Neural cell (in vitro differentiated cells): ENCODE results near the gene FBXO3. TPM values are rescaled to one million over a fixed set of nuclear protein-coding genes. Genes with fewer than 3 reads are reported as not detected.

Experiments
- H2AFZ ChIP-seq: fragments of 200-600, 300-800 bp; sonication (generic), shearing (Covaris generic); 2 replicates; pipeline ENCODE4 v1.6.0; 2014; ENCODE audit warnings: low read depth, mild to moderate bottlenecking, antibody characterized with exemption, low read length, moderate library complexity
- H3F3A ChIP-seq: fragments of 200-600 bp; shearing (Covaris generic); 2 replicates; pipeline ENCODE4 v1.6.1; 2016; ENCODE audit warnings: mild to moderate bottlenecking, moderate library complexity, mixed read lengths, antibody characterized with exemption, low read length; ENCODE audit not compliant: insufficient read depth, poor library complexity, severe bottlenecking
- H3K27ac ChIP-seq: fragments of 200-600, 300-800 bp; sonication (generic), shearing (Covaris generic); 2 replicates; pipeline ENCODE4 v1.5.1; 2014; ENCODE audit warnings: mild to moderate bottlenecking, low read length, moderate library complexity
- H3K27me3 ChIP-seq: fragments of 300-800, 200-600 bp; sonication (generic), shearing (Covaris generic); 2 replicates; pipeline ENCODE4 v1.6.0; 2014; ENCODE audit warnings: mild to moderate bottlenecking, low read depth, low read length, moderate library complexity; ENCODE audit not compliant: insufficient read depth
- H3K36me3 ChIP-seq: fragments of 300-800, 200-600 bp; sonication (generic), shearing (Covaris generic); 2 replicates; pipeline ENCODE4 v1.5.1; 2014; ENCODE audit warnings: mild to moderate bottlenecking, antibody characterized with exemption, low read length, moderate library complexity; ENCODE audit not compliant: insufficient read depth
- H3K4me2 ChIP-seq: fragments of 300-800, 200-600 bp; sonication (generic), shearing (Covaris generic); 2 replicates; pipeline ENCODE4 v1.6.0; 2014; ENCODE audit warnings: mild to moderate bottlenecking, low read length
- H3K4me3 ChIP-seq: fragments of 300-800, 200-600 bp; sonication (generic), shearing (Covaris generic); 2 replicates; pipeline ENCODE4 v1.5.1; 2014; ENCODE audit warnings: mild to moderate bottlenecking, low read length, moderate library complexity
- H3K79me2 ChIP-seq: fragments of 200-600 bp; shearing (Covaris generic); replicated peaks from 2 replicates; pipeline ENCODE4 v1.6.0; 2014; ENCODE audit warnings: mild to moderate bottlenecking, low read length, moderate library complexity; ENCODE audit not compliant: insufficient read depth
- H3K9ac ChIP-seq: fragments of 300-800, 200-600 bp; sonication (generic), shearing (Covaris generic); 2 replicates; pipeline ENCODE4 v1.6.1; 2016; ENCODE audit warnings: mild to moderate bottlenecking, low read length, mixed read lengths
- H3K9me2 ChIP-seq: fragments of 200-600 bp; shearing (Covaris generic); 2 replicates; pipeline ENCODE4 v1.6.1; 2016; ENCODE audit warnings: mild to moderate bottlenecking, low read length, mixed read lengths; ENCODE audit not compliant: insufficient read depth
- H3K9me3 ChIP-seq: fragments of 200-600, 300-800 bp; sonication (generic), shearing (Covaris generic); 2 replicates; pipeline ENCODE4 v1.6.1; 2016; ENCODE audit warnings: mild to moderate bottlenecking, mixed run types, low read length, moderate library complexity, mixed read lengths
- H4K20me1 ChIP-seq: fragments of 200-600 bp; shearing (Covaris generic); 2 replicates; pipeline ENCODE4 v1.6.1; 2016; ENCODE audit warnings: mild to moderate bottlenecking, mixed run types; ENCODE audit not compliant: insufficient read depth
- CTCF ChIP-seq: fragments of 450-650 bp; IDR thresholded peaks from 2 replicates; pipeline ENCODE4 v1.5.1; 2014; ENCODE audit warnings: antibody characterized with exemption, mild to moderate bottlenecking, moderate library complexity; ENCODE audit not compliant: poor library complexity, severe bottlenecking
- EP300 ChIP-seq: fragments of 450-650 bp; conservative IDR thresholded peaks from 2 replicates; pipeline ENCODE4 v1.6.1; 2014; ENCODE audit warnings: antibody characterized with exemption, mild to moderate bottlenecking, moderate library complexity; ENCODE audit not compliant: poor library complexity, severe bottlenecking
- EZH2 ChIP-seq: fragments of 200-600, 300-800 bp; shearing (Covaris generic), sonication (generic); IDR thresholded peaks from 2 replicates; pipeline ENCODE4 v1.6.1; 2014; ENCODE audit warnings: antibody characterized with exemption, low read length, borderline replicate concordance, mild to moderate bottlenecking; ENCODE audit not compliant: insufficient read depth, poor library complexity, severe bottlenecking
- MXI1 ChIP-seq: fragments of 450-650 bp; conservative IDR thresholded peaks from 2 replicates; pipeline ENCODE4 v1.6.1; 2014; ENCODE audit warnings: antibody characterized with exemption, mild to moderate bottlenecking; ENCODE audit not compliant: poor library complexity, severe bottlenecking
- POLR2AphosphoS5 ChIP-seq: IDR thresholded peaks from 2 replicates; pipeline ENCODE4 v1.6.1; 2012
- RAD21 ChIP-seq: fragments of 450-650 bp; conservative IDR thresholded peaks from 2 replicates; pipeline ENCODE4 v1.6.1; 2014; ENCODE audit warnings: antibody characterized with exemption, mild to moderate bottlenecking, moderate library complexity
- REST ChIP-seq: IDR thresholded peaks from 2 replicates; pipeline ENCODE4 v1.6.1; 2012; ENCODE audit warnings: borderline replicate concordance
- SMC3 ChIP-seq: fragments of 450-650 bp; conservative IDR thresholded peaks from 2 replicates; pipeline ENCODE4 v1.6.1; 2014; ENCODE audit warnings: antibody characterized with exemption, mild to moderate bottlenecking, moderate library complexity; ENCODE audit not compliant: poor library complexity
- TAF1 ChIP-seq: IDR thresholded peaks from 2 replicates; pipeline ENCODE4 v1.6.1; 2012; ENCODE audit warnings: low read depth
- polyA plus RNA-seq: library from polyadenylated mRNA; depleted of rRNA; stranded (reverse); fragments of >200 nt; gene quantifications from 2 replicates; pipeline ENCODE4 v1.2.3, GENCODE V29; 2014

The FBXO3 gene
- polyA plus RNA-seq, 1 donor from 2014 or later = 115 TPM

DNA sequence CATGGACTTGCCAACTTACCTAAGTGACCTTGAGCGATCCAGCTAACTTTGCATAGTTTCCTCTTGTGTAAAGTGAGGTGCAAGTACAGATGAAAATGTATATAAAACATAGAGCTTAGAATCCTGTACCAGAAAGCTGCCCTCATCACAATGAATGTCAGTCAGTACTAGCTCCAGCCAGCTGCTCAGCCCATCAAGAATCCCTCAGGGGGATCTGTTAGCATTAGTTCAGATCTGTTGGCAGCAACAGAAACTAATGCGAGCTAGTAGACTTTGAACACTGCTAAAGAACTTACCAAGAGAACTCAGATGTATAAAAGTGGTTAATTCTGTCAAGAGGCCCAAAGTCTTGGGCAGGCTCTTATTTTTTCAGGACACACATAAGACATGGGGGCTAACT, 67.4 kb downstream of the FBXO3 start:
- TF ChIP-seq MXI1 (no peak), EZH2 (no peak), EP300 (no peak), TAF1 (no peak), RAD21 (no peak), CTCF (no peak), REST (no peak), POLR2AphosphoS5 (no peak), SMC3 (no peak)
- Histone ChIP-seq H3K9me2 (no peaks in the 10 kb centered on the region), H3K27ac (no peak overlapping the region), H3K9ac (no peak overlapping the region), H3K79me2 (no peaks in the 10 kb centered on the region), H3F3A (no peaks in the 10 kb centered on the region), H3K4me2 (no peak overlapping the region), H3K27me3 (no peaks in the 10 kb centered on the region), H4K20me1 (no peaks in the 10 kb centered on the region), H3K9me3 (no peaks in the 10 kb centered on the region), H2AFZ (no peak overlapping the region), H3K4me3 (no peak overlapping the region), H3K36me3 (peaks cover 15% of the 10 kb centered on the region)

DNA sequence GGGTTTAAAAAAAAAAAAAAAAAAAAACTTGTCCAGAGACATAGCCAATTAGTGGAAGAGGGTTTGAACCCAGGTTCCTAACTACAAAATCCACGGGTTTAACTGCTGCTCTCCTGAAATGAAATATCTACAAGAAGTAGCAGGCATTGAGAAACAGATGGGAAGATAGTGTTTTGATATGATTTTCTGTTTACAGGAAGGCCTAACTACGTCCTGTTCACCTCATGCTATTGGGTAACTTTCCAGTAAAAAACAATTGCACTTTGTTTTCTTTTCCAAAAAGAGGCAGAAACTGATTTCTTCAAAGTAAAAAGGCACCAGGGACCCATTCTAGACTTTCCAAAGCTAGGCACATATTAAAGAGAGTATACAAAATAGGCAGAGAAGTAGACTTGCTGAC, 67.8 kb downstream of the FBXO3 start:
- H3K27me3 ChIP-seq = no peaks in the 10 kb centered on the region
- no peaks in the 10 kb centered on the region for H3K9me2 ChIP-seq
- H3K9ac ChIP-seq = no peak overlapping the region
- no peak overlapping the region for H3K4me2 ChIP-seq
- no peak overlapping the region for H3K27ac ChIP-seq
- TF ChIP-seq POLR2AphosphoS5 = no peak
- H3K36me3 ChIP-seq = peaks cover 15% of the 10 kb centered on the region
- H4K20me1 ChIP-seq = no peaks in the 10 kb centered on the region
- no peak overlapping the region for H3K4me3 ChIP-seq
- no peaks in the 10 kb centered on the region for H3K79me2 ChIP-seq
- H3K9me3 ChIP-seq = no peaks in the 10 kb centered on the region
- H3F3A ChIP-seq = no peaks in the 10 kb centered on the region
- H2AFZ ChIP-seq = no peak overlapping the region
